HepG2 (cell line): ENCODE data around the gene BANK1. TPM values are rescaled to one million over a fixed set of nuclear protein-coding genes. Genes with fewer than 3 reads are reported as not detected.
A peak's percentile ranks its signal among the peaks of the same experiment; 100 is the strongest.

Experiments
- ATAC-seq: fragments of 200-7000 bp; cut with Tn5 transposase; 3 replicates; pipeline ENCODE4 v1.9.1; 2020; ENCODE audit warnings: mild to moderate bottlenecking, moderate library complexity
- BruUV-seq: library from RNA; stranded (reverse); fragments of 400-500 nt; replicated peaks from 2 replicates; lab custom pipeline; 2021; lab: Mats Ljungman, UMichigan
- CTCF ChIA-PET: fragments of 300-600 bp; formaldehyde crosslinking; extraction: SDS; loops from one replicate; lab custom pipeline; 2021; ENCODE audit warnings: low total read pairs, inconsistent platforms, low intra/inter-chr PET ratio; lab: Yijun Ruan, JAX
- POLR2A ChIA-PET: fragments of 350-600 bp; sonication (Branson Sonifier 250); formaldehyde crosslinking; loops from one replicate; lab custom pipeline; 2020; ENCODE audit warnings: antibody characterized with exemption, inconsistent platforms; lab: Yijun Ruan, JAX
- DNase-seq: peaks from one replicate; pipeline ENCODE4 v3.0.0-alpha.2; 2015; ENCODE audit warnings: low spot score
- FAIRE-seq: peaks from 3 replicates; lab custom pipeline; 2011; peaks lifted over from hg19 to GRCh38; lab: Jason Lieb, UNC
- H2AFZ ChIP-seq: one replicate; pipeline ENCODE4 v1.6.1; 2011; ENCODE audit warnings: low read length, inconsistent platforms
- H3K27ac ChIP-seq: fragments of 300-600 bp; 3 replicates; pipeline ENCODE4 v1.8.0; 2011; ENCODE audit warnings: mixed run types, mild to moderate bottlenecking, mixed read lengths, low read length, inconsistent platforms; ENCODE audit not compliant: insufficient read depth; ENCODE audit errors: extremely low read length
- H3K27me3 ChIP-seq, 2 experiments: fragments of 200-600 bp in 1 of 2; 2 replicates in 1 of 2; 3 replicates in 1 of 2; pipeline versions ENCODE4 v1.6.0 to v1.8.0; 2011; ENCODE audit warnings: low read length in 2 of 2, mild to moderate bottlenecking in 2 of 2, moderate library complexity in 2 of 2, inconsistent platforms in 1 of 2; ENCODE audit not compliant: insufficient read depth in 2 of 2, control insufficient read depth in 1 of 2
- H3K36me3 ChIP-seq, 2 experiments: fragments of 200-600 bp in 1 of 2; replicated peaks in 1 of 2; 2 replicates in 1 of 2; 3 replicates in 1 of 2; pipeline versions ENCODE4 v1.5.1 to v1.8.0; 2011; ENCODE audit warnings: low read length in 2 of 2, inconsistent platforms in 1 of 2; ENCODE audit not compliant: insufficient read depth in 2 of 2, control insufficient read depth in 1 of 2
- H3K4me1 ChIP-seq: 2 replicates; pipeline ENCODE4 v1.5.1; 2012; ENCODE audit warnings: low read length, inconsistent platforms; ENCODE audit not compliant: insufficient read depth
- H3K4me2 ChIP-seq: 2 replicates; pipeline ENCODE4 v1.6.0; 2011; ENCODE audit warnings: low read depth, low read length, inconsistent platforms
- H3K4me3 ChIP-seq, 3 experiments: fragments of 200-600 bp in 1 of 3; sonication (generic), shearing (Covaris generic) in 1 of 3; replicated peaks in 1 of 3; 2 replicates each; pipeline ENCODE4 v1.5.1; 2011 to 2016; ENCODE audit warnings: low read length in 3 of 3, inconsistent platforms in 2 of 3, low read depth in 2 of 3, mild to moderate bottlenecking in 2 of 3, control low read depth in 1 of 3, mixed read lengths in 1 of 3; ENCODE audit not compliant: insufficient read depth in 1 of 3
- H3K79me2 ChIP-seq: one replicate; pipeline ENCODE4 v1.6.1; 2011; ENCODE audit warnings: low read length, inconsistent platforms; ENCODE audit not compliant: insufficient read depth
- H3K9ac ChIP-seq: 2 replicates; pipeline ENCODE4 v1.6.0; 2011; ENCODE audit warnings: mild to moderate bottlenecking, low read depth, low read length, inconsistent platforms; ENCODE audit not compliant: insufficient read depth
- H3K9me3 ChIP-seq: 2 replicates; pipeline ENCODE4 v1.5.1; 2012; ENCODE audit warnings: mild to moderate bottlenecking, low read length
- H4K20me1 ChIP-seq: 2 replicates; pipeline ENCODE4 v1.6.0; 2011; ENCODE audit warnings: inconsistent platforms, mild to moderate bottlenecking, low read length, moderate library complexity; ENCODE audit not compliant: insufficient read depth
- ATF3 ChIP-seq: sonication (generic); formaldehyde crosslinking; IDR thresholded peaks from 2 replicates; pipeline ENCODE4 v1.4.0; 2020; ENCODE audit warnings: missing genetic modification reagents
- GABPB1 ChIP-seq: IDR thresholded peaks from 2 replicates; pipeline ENCODE4 v1.6.1; 2016; ENCODE audit warnings: mild to moderate bottlenecking, missing genetic modification reagents, moderate library complexity, missing compliant biosample characterization
- NFE2L2 ChIP-seq: fragments of 150-350 bp; IDR thresholded peaks from 2 replicates; pipeline ENCODE4 v1.6.1; 2014; ENCODE audit warnings: low read length
- NPAS2 ChIP-seq: sonication (generic); formaldehyde crosslinking; IDR thresholded peaks from 2 replicates; pipeline ENCODE4 v1.8.0; 2022; ENCODE audit warnings: mild to moderate bottlenecking, missing genetic modification reagents, borderline replicate concordance
- PPARG ChIP-seq: conservative IDR thresholded peaks from 2 replicates; pipeline ENCODE4 v1.6.1; 2016; ENCODE audit warnings: missing biosample characterization, missing genetic modification reagents
- SMAD9 ChIP-seq: sonication (generic); formaldehyde crosslinking; IDR thresholded peaks from 2 replicates; pipeline ENCODE4 v1.5.1; 2020; ENCODE audit warnings: mild to moderate bottlenecking, missing genetic modification reagents
- TAF15 ChIP-seq: fragments of 200-400 bp; formaldehyde crosslinking; IDR thresholded peaks from one replicate; pipeline ENCODE4 v1.6.1; 2018; ENCODE audit warnings: mild to moderate bottlenecking, low read depth, low read length; ENCODE audit not compliant: poor library complexity, severe bottlenecking
- ZNF343 ChIP-seq: sonication (generic); formaldehyde crosslinking; IDR thresholded peaks from 2 replicates; pipeline ENCODE4 v1.4.0; 2020; ENCODE audit warnings: mild to moderate bottlenecking, missing genetic modification reagents
- ZNF616 ChIP-seq: sonication (generic); formaldehyde crosslinking; IDR thresholded peaks from 2 replicates; pipeline ENCODE4 v1.5.0; 2020; ENCODE audit warnings: low read depth, mild to moderate bottlenecking, missing genetic modification reagents
- ZNF629 ChIP-seq: sonication (generic); formaldehyde crosslinking; conservative IDR thresholded peaks from 2 replicates; pipeline ENCODE4 v1.5.0; 2020; ENCODE audit warnings: missing genetic modification reagents
- ZNF749 ChIP-seq: sonication (generic); formaldehyde crosslinking; IDR thresholded peaks from 2 replicates; pipeline ENCODE4 v1.8.0; 2022; ENCODE audit warnings: mild to moderate bottlenecking, missing genetic modification reagents, moderate library complexity, borderline replicate concordance
- WGBS: methylation state at CpG from one replicate; pipeline ENCODE4 v1.1.6; 2017; ENCODE audit warnings: low lambda C conversion rate; 5-methylcytosine and 5-hydroxymethylcytosine counted together
- in situ Hi-C: cut with HindIII; loops from 2 replicates; pipeline ENCODE4 v1.10.0; 2017; ENCODE audit warnings: low pct_unique_long_range_greater_than_20kb; ENCODE audit not compliant: extremely low pct_ligation_motif_present
- intact Hi-C: fragments of 100-400 bp; cut with micrococcal nuclease; formaldehyde crosslinking; loops from one replicate; pipeline ENCODE4 v1.10.0; 2022; ENCODE audit not compliant: unreplicated experiment
- polyA plus RNA-seq, 8 experiments: library from polyadenylated mRNA; depleted of rRNA in 3 of 8; stranded (reverse) in 7 of 8; unstranded in 1 of 8; fragments of >200 nt; fragmentation: Illumina TruSeq in 4 of 8; extraction: Trizol in 4 of 8; gene quantifications; 2 replicates each; pipeline versions ENCODE4 v1.2.1 to v1.2.3, GENCODE V29; 2011 to 2016; ENCODE audit warnings: low read depth in 4 of 8, missing spikeins in 1 of 8, mixed read lengths in 1 of 8; ENCODE audit not compliant: insufficient read depth in 1 of 8
- total RNA-seq, 5 experiments: library from RNA; depleted of rRNA; stranded (reverse); fragments of >200 nt; fragmentation: Illumina TruSeq; extraction: Trizol; gene quantifications; 2 replicates each; pipeline ENCODE4 v1.2.3, GENCODE V29; 2016; ENCODE audit warnings: low read depth in 1 of 5
- TF ChIP-seq, protein P1 (sequence below): IDR thresholded peaks from 2 replicates; pipeline ENCODE4 v1.6.1; 2016; ENCODE audit warnings: low read depth
- TF ChIP-seq, protein P2 (sequence below), 2 experiments: sonication (generic) in 1 of 2; formaldehyde crosslinking in 1 of 2; IDR thresholded peaks; 2 replicates each; pipeline versions ENCODE4 v1.5.1 to v1.6.1; 2011 to 2020; ENCODE audit warnings: borderline replicate concordance in 1 of 2, low read depth in 1 of 2, low read length in 1 of 2, mild to moderate bottlenecking in 1 of 2, missing genetic modification reagents in 1 of 2, moderate library complexity in 1 of 2
- TF ChIP-seq, protein P3 (sequence below): sonication (generic); formaldehyde crosslinking; IDR thresholded peaks from 2 replicates; pipeline ENCODE4 v1.4.0; 2020; ENCODE audit warnings: missing genetic modification reagents, borderline replicate concordance

BANK1 gene
- total and polyA plus RNA-seq, 2 of the 13 experiments (the other 11 are each of a cell fraction or from before 2014, with no cell fraction given) = 0.15 TPM; not detected in 1

- TF ChIP-seq ZNF749 (CRISPR knock-in tag) (no peak), NFE2L2 (no peak), ZNF616 (CRISPR knock-in tag) (no peak), PPARG (CRISPR knock-in tag) (no peak), GABPB1 (CRISPR knock-in tag) (no peak), ZNF343 (CRISPR knock-in tag) (no peak), SMAD9 (CRISPR knock-in tag) (no peak)
- TF ChIP-seq, protein P1, sequence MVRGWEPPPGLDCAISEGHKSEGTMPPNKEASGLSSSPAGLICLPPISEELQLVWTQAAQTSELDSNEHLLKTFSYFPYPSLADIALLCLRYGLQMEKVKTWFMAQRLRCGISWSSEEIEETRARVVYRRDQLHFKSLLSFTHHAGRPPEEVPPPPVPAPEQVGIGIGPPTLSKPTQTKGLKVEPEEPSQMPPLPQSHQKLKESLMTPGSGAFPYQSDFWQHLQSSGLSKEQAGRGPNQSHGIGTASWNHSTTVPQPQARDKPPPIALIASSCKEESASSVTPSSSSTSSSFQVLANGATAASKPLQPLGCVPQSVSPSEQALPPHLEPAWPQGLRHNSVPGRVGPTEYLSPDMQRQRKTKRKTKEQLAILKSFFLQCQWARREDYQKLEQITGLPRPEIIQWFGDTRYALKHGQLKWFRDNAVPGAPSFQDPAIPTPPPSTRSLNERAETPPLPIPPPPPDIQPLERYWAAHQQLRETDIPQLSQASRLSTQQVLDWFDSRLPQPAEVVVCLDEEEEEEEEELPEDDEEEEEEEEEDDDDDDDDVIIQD = no peak
Measured at GRCh38 chr4:101871962-101872676, 81.6 kb downstream of the BANK1 start (continued).

- no peak overlapping the region for H3K9ac ChIP-seq
- no peaks in the 10 kb centered on the region for H3K9me3 ChIP-seq
- H3K36me3 ChIP-seq = no peaks in the 10 kb centered on the region
- ChIA-PET CTCF (no interaction called here), POLR2A (interaction anchor here (0.5 kb wide), 1 partner anchor 99 kb away, joined by 3 read pairs; no protein-coding TSS in a partner anchor)
- BruUV-seq = no TSS peak
- no peaks in the 10 kb centered on the region for H3K79me2 ChIP-seq
- no peak overlapping the region for H3K27ac ChIP-seq
- H3K4me2 ChIP-seq = no peak overlapping the region
- H3K4me1 ChIP-seq = peaks cover 6% of the 10 kb centered on the region
- no peak overlapping the region for H2AFZ ChIP-seq
- H3K4me3 ChIP-seq = no peak overlapping the region
- ATAC-seq (peak; percentile 100), DNase-seq (peak; percentile 87), FAIRE-seq (peak; percentile 64)
- in situ Hi-C loops (no loop called here), intact Hi-C loops (no loop called here)
- no peaks in the 10 kb centered on the region for H4K20me1 ChIP-seq
- WGBS = 3% methylated on average over 2 of the region's 2 CpGs
- no peaks in the 10 kb centered on the region for H3K27me3 ChIP-seq
- TF ChIP-seq TAF15 (no peak), ZNF629 (CRISPR knock-in tag) (no peak), ATF3 (peak; percentile 77; the same call in 1 of the 2 replicates), NPAS2 (CRISPR knock-in tag) (no peak)
- TF ChIP-seq, protein P2, sequence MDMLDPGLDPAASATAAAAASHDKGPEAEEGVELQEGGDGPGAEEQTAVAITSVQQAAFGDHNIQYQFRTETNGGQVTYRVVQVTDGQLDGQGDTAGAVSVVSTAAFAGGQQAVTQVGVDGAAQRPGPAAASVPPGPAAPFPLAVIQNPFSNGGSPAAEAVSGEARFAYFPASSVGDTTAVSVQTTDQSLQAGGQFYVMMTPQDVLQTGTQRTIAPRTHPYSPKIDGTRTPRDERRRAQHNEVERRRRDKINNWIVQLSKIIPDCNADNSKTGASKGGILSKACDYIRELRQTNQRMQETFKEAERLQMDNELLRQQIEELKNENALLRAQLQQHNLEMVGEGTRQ (IDR thresholded peaks at IDR 0.05; ENCODE audit: low read depth, low read length) = no peak
- TF ChIP-seq, protein P2 (CRISPR knock-in tag; IDR thresholded peaks at IDR 0.05; ENCODE audit: borderline replicate concordance) = no peak
- TF ChIP-seq, protein P3, sequence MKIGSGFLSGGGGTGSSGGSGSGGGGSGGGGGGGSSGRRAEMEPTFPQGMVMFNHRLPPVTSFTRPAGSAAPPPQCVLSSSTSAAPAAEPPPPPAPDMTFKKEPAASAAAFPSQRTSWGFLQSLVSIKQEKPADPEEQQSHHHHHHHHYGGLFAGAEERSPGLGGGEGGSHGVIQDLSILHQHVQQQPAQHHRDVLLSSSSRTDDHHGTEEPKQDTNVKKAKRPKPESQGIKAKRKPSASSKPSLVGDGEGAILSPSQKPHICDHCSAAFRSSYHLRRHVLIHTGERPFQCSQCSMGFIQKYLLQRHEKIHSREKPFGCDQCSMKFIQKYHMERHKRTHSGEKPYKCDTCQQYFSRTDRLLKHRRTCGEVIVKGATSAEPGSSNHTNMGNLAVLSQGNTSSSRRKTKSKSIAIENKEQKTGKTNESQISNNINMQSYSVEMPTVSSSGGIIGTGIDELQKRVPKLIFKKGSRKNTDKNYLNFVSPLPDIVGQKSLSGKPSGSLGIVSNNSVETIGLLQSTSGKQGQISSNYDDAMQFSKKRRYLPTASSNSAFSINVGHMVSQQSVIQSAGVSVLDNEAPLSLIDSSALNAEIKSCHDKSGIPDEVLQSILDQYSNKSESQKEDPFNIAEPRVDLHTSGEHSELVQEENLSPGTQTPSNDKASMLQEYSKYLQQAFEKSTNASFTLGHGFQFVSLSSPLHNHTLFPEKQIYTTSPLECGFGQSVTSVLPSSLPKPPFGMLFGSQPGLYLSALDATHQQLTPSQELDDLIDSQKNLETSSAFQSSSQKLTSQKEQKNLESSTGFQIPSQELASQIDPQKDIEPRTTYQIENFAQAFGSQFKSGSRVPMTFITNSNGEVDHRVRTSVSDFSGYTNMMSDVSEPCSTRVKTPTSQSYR (CRISPR knock-in tag) = peak; percentile 48; the same call in 1 of the 2 replicates
Measured at GRCh38 chr4:101885574-101885973, 95.0 kb downstream of the BANK1 start.
